WTC11 (cell line): ENCODE results near the gene CST2. TPM values are rescaled to one million over a fixed set of nuclear protein-coding genes. Genes with fewer than 3 reads are reported as not detected.

Source experiments
- ATAC-seq: fragments of 200-7000 bp; cut with Tn5 transposase; 2 replicates; pipeline ENCODE4 v1.10.0; 2021; ENCODE audit warnings: mild to moderate bottlenecking, moderate library complexity
- CTCF ChIA-PET: fragments of 300-600 bp; sonication (Branson Sonifier 250); formaldehyde crosslinking; loops from one replicate; lab custom pipeline; 2021; ENCODE audit warnings: antibody characterized with exemption; lab: Charles Lee
- POLR2A ChIA-PET: fragments of 350-600 bp; sonication (Branson Sonifier 250); formaldehyde crosslinking; loops from one replicate; lab custom pipeline; 2021; ENCODE audit warnings: antibody characterized with exemption; lab: Charles Lee
- DNase-seq: peaks from one replicate; pipeline ENCODE4 v3.0.0; 2021; ENCODE audit warnings: low spot score
- H3K27ac Mint-ChIP-seq: 2 replicates; pipeline ENCODE4 v1.8.0; 2021; ENCODE audit warnings: mixed read lengths
- H3K27me3 Mint-ChIP-seq: 2 replicates; pipeline ENCODE4 v1.8.0; 2021; ENCODE audit warnings: low read depth, mild to moderate bottlenecking, moderate library complexity, mixed read lengths
- H3K36me3 Mint-ChIP-seq: 2 replicates; pipeline ENCODE4 v1.8.0; 2021; ENCODE audit warnings: mixed read lengths
- H3K4me1 Mint-ChIP-seq: 2 replicates; pipeline ENCODE4 v1.8.0; 2022; ENCODE audit warnings: mixed read lengths
- H3K4me3 Mint-ChIP-seq: 2 replicates; pipeline ENCODE4 v1.8.0; 2021; ENCODE audit warnings: mild to moderate bottlenecking, moderate library complexity, mixed read lengths
- H3K9me3 Mint-ChIP-seq: 2 replicates; pipeline ENCODE4 v1.8.0; 2021; ENCODE audit warnings: mixed read lengths
- CDX4 ChIP-seq: fragments of 250-450 bp; sonication (Bioruptor Pico); IDR thresholded peaks from 2 replicates; pipeline ENCODE4 v1.9.0; 2021; ENCODE audit warnings: moderate library complexity, mild to moderate bottlenecking, inconsistent platforms, borderline replicate concordance
- CREM ChIP-seq: sonication (generic); formaldehyde crosslinking; IDR thresholded peaks from 2 replicates; pipeline ENCODE4 v1.8.1; 2022; ENCODE audit warnings: mild to moderate bottlenecking, missing genetic modification reagents, moderate library complexity
- E2F4 ChIP-seq: sonication (generic); formaldehyde crosslinking; IDR thresholded peaks from 2 replicates; pipeline ENCODE4 v1.8.1; 2022; ENCODE audit warnings: low read depth, mild to moderate bottlenecking, moderate library complexity, missing genetic modification reagents, borderline replicate concordance
- EMX1 ChIP-seq: fragments of 250-450 bp; sonication (Bioruptor Pico); IDR thresholded peaks from 2 replicates; pipeline ENCODE4 v1.8.0; 2021; ENCODE audit warnings: mild to moderate bottlenecking
- ETV6 ChIP-seq: sonication (generic); formaldehyde crosslinking; IDR thresholded peaks from 2 replicates; pipeline ENCODE4 v1.8.1; 2022; ENCODE audit warnings: mild to moderate bottlenecking, missing genetic modification reagents
- GABPB1 ChIP-seq: sonication (generic); formaldehyde crosslinking; IDR thresholded peaks from 2 replicates; pipeline ENCODE4 v1.8.1; 2023; ENCODE audit warnings: mild to moderate bottlenecking, missing genetic modification reagents
- MYBL2 ChIP-seq: sonication (generic); formaldehyde crosslinking; IDR thresholded peaks from 2 replicates; pipeline ENCODE4 v1.8.1; 2023; ENCODE audit warnings: mild to moderate bottlenecking, moderate library complexity, missing genetic modification reagents
- NFE2L1 ChIP-seq: sonication (generic); formaldehyde crosslinking; IDR thresholded peaks from 2 replicates; pipeline ENCODE4 v1.8.1; 2023; ENCODE audit warnings: missing genetic modification reagents
- NR2C2 ChIP-seq: sonication (generic); formaldehyde crosslinking; IDR thresholded peaks from 2 replicates; pipeline ENCODE4 v1.8.0; 2022; ENCODE audit warnings: mild to moderate bottlenecking, missing genetic modification reagents
- NR3C1 ChIP-seq: sonication (generic); formaldehyde crosslinking; conservative IDR thresholded peaks from 2 replicates; pipeline ENCODE4 v1.8.1; 2023; ENCODE audit warnings: low read depth, mild to moderate bottlenecking, missing genetic modification reagents
- OVOL2 ChIP-seq: fragments of 250-450 bp; sonication (Bioruptor Pico); IDR thresholded peaks from 2 replicates; pipeline ENCODE4 v1.9.0; 2021; ENCODE audit warnings: mild to moderate bottlenecking, borderline replicate concordance
- RELA ChIP-seq: sonication (generic); formaldehyde crosslinking; IDR thresholded peaks from 2 replicates; pipeline ENCODE4 v1.8.1; 2022; ENCODE audit warnings: missing genetic modification reagents, mild to moderate bottlenecking, borderline replicate concordance
- RORB ChIP-seq: fragments of 250-450 bp; sonication (Bioruptor Pico); IDR thresholded peaks from 2 replicates; pipeline ENCODE4 v1.9.0; 2021; ENCODE audit warnings: mild to moderate bottlenecking
- SP1 ChIP-seq: sonication (generic); formaldehyde crosslinking; conservative IDR thresholded peaks from 2 replicates; pipeline ENCODE4 v1.8.1; 2022; ENCODE audit warnings: missing genetic modification reagents
- USF1 ChIP-seq: sonication (generic); formaldehyde crosslinking; IDR thresholded peaks from 2 replicates; pipeline ENCODE4 v1.8.0; 2022; ENCODE audit warnings: mild to moderate bottlenecking, missing genetic modification reagents
- USF2 ChIP-seq: sonication (generic); formaldehyde crosslinking; IDR thresholded peaks from 2 replicates; pipeline ENCODE4 v1.8.1; 2023; ENCODE audit warnings: mild to moderate bottlenecking, missing genetic modification reagents, moderate library complexity
- ZNF232 ChIP-seq: sonication (generic); formaldehyde crosslinking; IDR thresholded peaks from 2 replicates; pipeline ENCODE4 v1.8.0; 2022; ENCODE audit warnings: mild to moderate bottlenecking, missing genetic modification reagents
- ZNF281 ChIP-seq: sonication (generic); formaldehyde crosslinking; IDR thresholded peaks from 2 replicates; pipeline ENCODE4 v1.8.0; 2023; ENCODE audit warnings: mild to moderate bottlenecking, missing genetic modification reagents
- ZNF423 ChIP-seq: fragments of 250-450 bp; sonication (Bioruptor Pico); IDR thresholded peaks from 2 replicates; pipeline ENCODE4 v2.1.2; 2022; ENCODE audit warnings: mild to moderate bottlenecking, moderate library complexity
- ZNF512 ChIP-seq: sonication (generic); formaldehyde crosslinking; IDR thresholded peaks from 2 replicates; pipeline ENCODE4 v1.8.1; 2022; ENCODE audit warnings: missing genetic modification reagents, borderline replicate concordance
- total RNA-seq: library from RNA; stranded (reverse); gene quantifications from 3 replicates; pipeline ENCODE4 v1.2.3, GENCODE V29; 2021

Gene CST2
- total RNA-seq, 1 experiment from 2014 or later: not detected

GRCh38 chr20:23873370-23874015 lies 47.0 kb upstream of the CST2 start:
- peaks cover 64% of the 10 kb centered on the region for H3K4me1 Mint-ChIP-seq
- no peak for DNase-seq
- peaks cover 8% of the 10 kb centered on the region for H3K9me3 Mint-ChIP-seq
- ChIA-PET CTCF (no interaction called here), POLR2A (interaction anchor here (0.6 kb wide), 1 partner anchor 122 kb away, joined by 12 read pairs; no protein-coding TSS in a partner anchor)
- no peak overlapping the region for H3K4me3 Mint-ChIP-seq
- TF ChIP-seq EMX1 (no peak), SP1 (CRISPR knock-in tag) (no peak), NFE2L1 (CRISPR knock-in tag) (no peak), OVOL2 (CRISPR knock-in tag) (no peak), RORB (CRISPR knock-in tag) (no peak), NR3C1 (CRISPR knock-in tag) (no peak), GABPB1 (no peak), E2F4 (CRISPR knock-in tag) (no peak), CDX4 (CRISPR knock-in tag) (no peak), ZNF423 (no peak), USF2 (no peak), CREM (no peak), ETV6 (CRISPR knock-in tag) (no peak), ZNF281 (CRISPR knock-in tag) (no peak), USF1 (no peak), NR2C2 (no peak), RELA (CRISPR knock-in tag) (no peak), MYBL2 (CRISPR knock-in tag) (no peak), ZNF232 (no peak)
- ATAC-seq: no peak
- no peak overlapping the region for H3K27ac Mint-ChIP-seq
- H3K27me3 Mint-ChIP-seq: peaks cover 12% of the 10 kb centered on the region
- H3K36me3 Mint-ChIP-seq: no peaks in the 10 kb centered on the region

GRCh38 chr20:23872065-23872464 lies 45.5 kb upstream of the CST2 start:
- POLR2A ChIA-PET: no interaction called here

More at GRCh38 chr20:23872065-23872464, 45.5 kb upstream of the CST2 start:
- peaks cover 76% of the 10 kb centered on the region for H3K4me1 Mint-ChIP-seq
- ATAC-seq: peak; percentile 21; the same call in 1 of the 2 replicates
- CTCF ChIA-PET: no interaction called here
- H3K36me3 Mint-ChIP-seq: no peaks in the 10 kb centered on the region
- peaks cover 8% of the 10 kb centered on the region for H3K9me3 Mint-ChIP-seq
- H3K27ac Mint-ChIP-seq: no peak overlapping the region
- TF ChIP-seq SP1 (CRISPR knock-in tag) (no peak), ZNF512 (CRISPR knock-in tag) (no peak), USF2 (peak; percentile 60)
- TF ChIP-seq, all 79 proteins: peak for 1
- peaks cover 12% of the 10 kb centered on the region for H3K27me3 Mint-ChIP-seq
- H3K4me3 Mint-ChIP-seq: no peak overlapping the region
- DNase-seq: no peak
